IMR-90 (cell line): ENCODE measurements around the gene CRYGS. TPM values are rescaled to one million over a fixed set of nuclear protein-coding genes. Genes with fewer than 3 reads are reported as not detected.

Experiments
- ATAC-seq: fragments of 200-7000 bp; cut with Tn5 transposase; 2 replicates; pipeline ENCODE4 v1.9.1; 2020; ENCODE audit warnings: low read depth, mild to moderate bottlenecking, moderate library complexity
- BruUV-seq: library from RNA; stranded (reverse); fragments of 400-500 nt; replicated peaks from 2 replicates; lab custom pipeline; 2021; lab: Mats Ljungman, UMichigan
- CTCF ChIA-PET: fragments of 300-600 bp; formaldehyde crosslinking; extraction: SDS; loops from one replicate; lab custom pipeline; 2021; ENCODE audit warnings: antibody characterized with exemption; lab: Yijun Ruan, JAX
- POLR2A ChIA-PET: fragments of 300-600 bp; sonication (Branson Sonifier 250); formaldehyde crosslinking; loops from one replicate; lab custom pipeline; 2022; ENCODE audit warnings: antibody characterized with exemption; ENCODE audit not compliant: unreplicated experiment; lab: Charles Lee
- DNase-seq: peaks from one replicate; pipeline ENCODE4 v3.0.0; 2013
- H2AFZ ChIP-seq: replicated peaks from 2 replicates; pipeline ENCODE3; 2013; ENCODE audit warnings: low read length, mild to moderate bottlenecking; ENCODE audit not compliant: poor library complexity
- H2AK5ac ChIP-seq: 2 replicates; pipeline ENCODE4 v1.6.1; 2013; ENCODE audit warnings: low read depth, low read length, inconsistent platforms
- H2AK9ac ChIP-seq: replicated peaks from 2 replicates; pipeline ENCODE3; 2013; ENCODE audit warnings: mild to moderate bottlenecking, low read depth, low read length, moderate library complexity; ENCODE audit not compliant: poor library complexity
- H2BK120ac ChIP-seq: 2 replicates; pipeline ENCODE4 v1.6.1; 2013; ENCODE audit warnings: low read depth, low read length, inconsistent platforms
- H2BK15ac ChIP-seq: 3 replicates; pipeline ENCODE4 v1.6.1; 2013; ENCODE audit warnings: low read depth, low read length, inconsistent platforms
- H2BK20ac ChIP-seq: 2 replicates; pipeline ENCODE4 v1.6.1; 2013; ENCODE audit warnings: low read depth, mild to moderate bottlenecking, inconsistent platforms, low read length, moderate library complexity
- H2BK5ac ChIP-seq: 2 replicates; pipeline ENCODE4 v1.6.1; 2013; ENCODE audit warnings: mild to moderate bottlenecking, low read depth, low read length, inconsistent platforms; ENCODE audit not compliant: poor library complexity, severe bottlenecking
- H3K14ac ChIP-seq: replicated peaks from 2 replicates; pipeline ENCODE4 v1.6.1; 2013; ENCODE audit warnings: low read depth, low read length, inconsistent platforms
- H3K18ac ChIP-seq: 2 replicates; pipeline ENCODE4 v1.6.1; 2013; ENCODE audit warnings: low read depth, low read length, control low read depth
- H3K23ac ChIP-seq: 2 replicates; pipeline ENCODE4 v1.6.1; 2013; ENCODE audit warnings: low read depth, low read length, inconsistent platforms
- H3K27ac ChIP-seq: 2 replicates; pipeline ENCODE4 v1.5.1; 2013; ENCODE audit warnings: mild to moderate bottlenecking, control low read depth, low read length; ENCODE audit not compliant: insufficient read depth
- H3K27me3 ChIP-seq: 2 replicates; pipeline ENCODE4 v1.6.1; 2013; ENCODE audit warnings: low read length; ENCODE audit not compliant: control insufficient read depth, insufficient read depth
- H3K36me3 ChIP-seq: 2 replicates; pipeline ENCODE4 v1.6.1; 2013; ENCODE audit warnings: low read length, mixed read lengths; ENCODE audit not compliant: control insufficient read depth, insufficient read depth
- H3K4ac ChIP-seq: 2 replicates; pipeline ENCODE4 v1.6.1; 2013; ENCODE audit warnings: low read depth, low read length, inconsistent platforms
- H3K4me1 ChIP-seq: 2 replicates; pipeline ENCODE4 v1.6.1; 2013; ENCODE audit warnings: low read length, mixed read lengths; ENCODE audit not compliant: control insufficient read depth, insufficient read depth
- H3K4me2 ChIP-seq: 2 replicates; pipeline ENCODE4 v1.6.1; 2013; ENCODE audit warnings: low read depth, mild to moderate bottlenecking, control low read depth, low read length, moderate library complexity
- H3K4me3 ChIP-seq: 2 replicates; pipeline ENCODE4 v1.5.1; 2013; ENCODE audit warnings: low read depth, mild to moderate bottlenecking, control low read depth, low read length, moderate library complexity; ENCODE audit not compliant: insufficient read depth
- H3K56ac ChIP-seq: 2 replicates; pipeline ENCODE4 v1.6.1; 2013; ENCODE audit warnings: low read length, inconsistent platforms; ENCODE audit not compliant: insufficient read depth; ENCODE audit errors: extremely low read depth
- H3K79me1 ChIP-seq, 2 experiments: 2 replicates each; pipeline ENCODE4 v1.6.1; 2013; ENCODE audit warnings: low read length in 2 of 2, inconsistent platforms in 1 of 2, low read depth in 1 of 2
- H3K9ac ChIP-seq: 2 replicates; pipeline ENCODE4 v1.6.1; 2013; ENCODE audit warnings: low read depth, low read length, control low read depth
- H3K9me1 ChIP-seq: 2 replicates; pipeline ENCODE4 v1.6.1; 2013; ENCODE audit warnings: low read length, inconsistent platforms; ENCODE audit not compliant: insufficient read depth
- H3K9me3 ChIP-seq: 2 replicates; pipeline ENCODE4 v1.6.1; 2013; ENCODE audit warnings: low read length; ENCODE audit not compliant: control insufficient read depth, insufficient read depth
- H4K20me1 ChIP-seq: 2 replicates; pipeline ENCODE4 v1.6.1; 2013; ENCODE audit warnings: low read length, inconsistent platforms; ENCODE audit not compliant: insufficient read depth
- H4K5ac ChIP-seq: 2 replicates; pipeline ENCODE4 v1.6.1; 2013; ENCODE audit warnings: mild to moderate bottlenecking, low read depth, low read length, control low read depth
- H4K8ac ChIP-seq, 2 experiments: 2 replicates each; pipeline ENCODE4 v1.6.1; 2013; ENCODE audit warnings: low read depth in 2 of 2, low read length in 2 of 2, control low read depth in 1 of 2, inconsistent platforms in 1 of 2
- H4K91ac ChIP-seq: 2 replicates; pipeline ENCODE4 v1.6.1; 2013; ENCODE audit warnings: low read depth, low read length, inconsistent platforms; ENCODE audit not compliant: insufficient read depth
- BHLHE40 ChIP-seq: fragments of 150-350 bp; IDR thresholded peaks from 2 replicates; pipeline ENCODE4 v1.6.1; 2016; ENCODE audit warnings: mild to moderate bottlenecking, low read depth, low read length
- CEBPB ChIP-seq: IDR thresholded peaks from 2 replicates; pipeline ENCODE4 v1.6.1; 2012; ENCODE audit warnings: low read depth, low read length, improper control_type of control experiment
- CHD1 ChIP-seq: IDR thresholded peaks from 2 replicates; pipeline ENCODE4 v1.6.1; 2012; ENCODE audit warnings: low read depth, low read length, improper control_type of control experiment
- FOS ChIP-seq: fragments of 150-350 bp; IDR thresholded peaks from 2 replicates; pipeline ENCODE4 v1.6.1; 2016; ENCODE audit warnings: low read depth, low read length
- MAFK ChIP-seq: IDR thresholded peaks from 2 replicates; pipeline ENCODE4 v1.6.1; 2012; ENCODE audit warnings: low read depth, low read length, improper control_type of control experiment
- MAZ ChIP-seq: IDR thresholded peaks from 2 replicates; pipeline ENCODE4 v1.6.1; 2012; ENCODE audit warnings: low read depth, mild to moderate bottlenecking, low read length, improper control_type of control experiment, moderate library complexity, borderline replicate concordance
- MXI1 ChIP-seq: IDR thresholded peaks from 2 replicates; pipeline ENCODE4 v1.6.1; 2012; ENCODE audit warnings: low read depth, mild to moderate bottlenecking, low read length, moderate library complexity, borderline replicate concordance
- NFE2L2 ChIP-seq: fragments of 150-350 bp; IDR thresholded peaks from 2 replicates; pipeline ENCODE4 v1.6.1; 2016; ENCODE audit warnings: low read depth, mild to moderate bottlenecking, low read length
- POLR2A ChIP-seq: IDR thresholded peaks from 2 replicates; pipeline ENCODE4 v1.6.1; 2012; ENCODE audit warnings: mild to moderate bottlenecking, low read depth, low read length
- RAD21 ChIP-seq: IDR thresholded peaks from 2 replicates; pipeline ENCODE4 v1.6.1; 2012; ENCODE audit warnings: low read length, improper control_type of control experiment
- RCOR1 ChIP-seq: IDR thresholded peaks from 2 replicates; pipeline ENCODE4 v1.6.1; 2012; ENCODE audit warnings: mild to moderate bottlenecking, low read length, improper control_type of control experiment; ENCODE audit not compliant: insufficient replicate concordance
- RFX5 ChIP-seq: IDR thresholded peaks from 2 replicates; pipeline ENCODE4 v1.8.0; 2012; ENCODE audit warnings: low read depth, mild to moderate bottlenecking, low read length, moderate library complexity
- SMC3 ChIP-seq: fragments of 150-350 bp; IDR thresholded peaks from 2 replicates; pipeline ENCODE4 v1.6.1; 2016; ENCODE audit warnings: low read depth, mild to moderate bottlenecking, antibody characterized with exemption, low read length, moderate library complexity
- WGBS, 2 experiments: methylation state at CpG; one replicate each; pipeline versions ENCODE4 v1.1.5 to v1.1.7; 2013; ENCODE audit warnings: missing lambda C conversion rate in 2 of 2; ENCODE audit not compliant: insufficient read length in 1 of 2; ENCODE audit errors: extremely low coverage in 2 of 2; 5-methylcytosine and 5-hydroxymethylcytosine counted together
- dilution Hi-C: fragments of 300-500 bp; cut with HindIII; formaldehyde crosslinking; loops from one replicate; pipeline ENCODE4 v1.14.3; 2018; ENCODE audit warnings: low sequenced_read_pairs; ENCODE audit not compliant: unreplicated experiment
- in situ Hi-C: fragments of 300-500 bp; cut with MboI; formaldehyde crosslinking; loops from 3 replicates; pipeline ENCODE4 v1.14.3; 2019; ENCODE audit warnings: low sequenced_read_pairs, inconsistent platforms, mixed read lengths
- intact Hi-C: fragments of 100-400 bp; cut with micrococcal nuclease; formaldehyde crosslinking; loops from 2 replicates; pipeline ENCODE4 v1.10.0; 2022
- polyA plus RNA-seq, 3 experiments: library from polyadenylated mRNA; depleted of rRNA; stranded (reverse); fragments of >200 nt; gene quantifications; 2 replicates each; pipeline ENCODE4 v1.2.3, GENCODE V29; 2012; ENCODE audit warnings: low replicate concordance in 1 of 3
- total RNA-seq: library from RNA; depleted of rRNA; stranded (reverse); fragments of >200 nt; gene quantifications from 2 replicates; pipeline ENCODE4 v1.2.3, GENCODE V29; 2012
- TF ChIP-seq, protein P1 (sequence below): fragments of 150-350 bp; IDR thresholded peaks from 2 replicates; pipeline ENCODE4 v1.6.1; 2017; ENCODE audit warnings: mild to moderate bottlenecking, antibody characterized with exemption, low read length, low read depth
- TF ChIP-seq, protein P2 (sequence below): conservative IDR thresholded peaks from 2 replicates; pipeline ENCODE4 v1.5.1; 2012; ENCODE audit warnings: mild to moderate bottlenecking, low read depth, low read length, improper control_type of control experiment
- TF ChIP-seq, protein P3 (sequence below): fragments of 150-350 bp; IDR thresholded peaks from 2 replicates; pipeline ENCODE4 v1.6.1; 2016; ENCODE audit warnings: low read depth, mild to moderate bottlenecking, low read length, moderate library complexity, borderline replicate concordance

Gene CRYGS
- total and polyA plus RNA-seq, 2 of the 4 experiments (the other 2 are of a cell fraction), result 0.36 to 2.1 TPM

DNA sequence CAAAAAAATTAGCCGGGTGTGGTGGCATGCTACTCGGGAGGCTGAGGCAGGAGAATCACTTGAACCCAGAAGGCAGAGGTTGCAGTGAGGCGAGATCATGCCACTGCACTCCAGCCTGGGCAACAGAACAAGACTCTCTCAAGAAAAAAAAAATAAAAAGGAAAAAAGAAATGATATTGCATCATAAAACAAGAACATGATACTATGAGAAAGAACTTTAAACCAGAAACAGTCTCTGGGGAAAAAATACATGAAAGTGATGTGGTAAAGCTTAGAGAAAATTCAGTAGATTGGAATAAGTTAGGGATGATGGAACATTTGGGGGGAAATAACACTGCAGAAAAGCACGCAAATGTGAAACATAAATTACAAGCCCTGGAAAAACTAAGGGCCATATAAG lies 54.7 kb downstream of the CRYGS start:
- H3K4me2 ChIP-seq, result no peak overlapping the region
- no peak overlapping the region for H3K27ac ChIP-seq
- no peak overlapping the region for H4K8ac ChIP-seq
- no peak overlapping the region for H3K18ac ChIP-seq
- H3K4me1 ChIP-seq, result no peaks in the 10 kb centered on the region
- ChIA-PET CTCF (interaction anchor here (0.7 kb wide), 1 partner anchor 40 kb away, joined by 3 read pairs; no protein-coding TSS in a partner anchor), POLR2A (no interaction called here)
- H4K20me1 ChIP-seq, result no peaks in the 10 kb centered on the region
- H3K4ac ChIP-seq, result no peak overlapping the region
- dilution Hi-C loops (no loop called here), intact Hi-C loops (no loop called here), in situ Hi-C loops (no loop called here)
- peaks cover 16% of the 10 kb centered on the region for H3K27me3 ChIP-seq
- no peaks in the 10 kb centered on the region for H3K36me3 ChIP-seq
- no TSS peak for BruUV-seq
- H3K79me1 ChIP-seq, result no peaks in the 10 kb centered on the region
- no peak overlapping the region for H3K9ac ChIP-seq
- H2BK15ac ChIP-seq, result no peak overlapping the region
- H2AK9ac ChIP-seq, result no peak overlapping the region
- H3K4me3 ChIP-seq, result no peak overlapping the region
- no peak for ATAC-seq
- no peaks in the 10 kb centered on the region for H3K9me3 ChIP-seq
- H2AFZ ChIP-seq, result no peak overlapping the region
- H4K91ac ChIP-seq, result no peak overlapping the region
- no peak overlapping the region for H3K56ac ChIP-seq
- no peak overlapping the region for H3K14ac ChIP-seq
- no peak overlapping the region for H2BK5ac ChIP-seq
- no peak overlapping the region for H2AK5ac ChIP-seq
- no peak for DNase-seq
- no CpG with 5 or more reads among the region's 4 CpGs for WGBS, 2 experiments
- H2BK120ac ChIP-seq, result no peak overlapping the region
- no peaks in the 10 kb centered on the region for H3K9me1 ChIP-seq
- H4K5ac ChIP-seq, result no peak overlapping the region
- H3K23ac ChIP-seq, result no peak overlapping the region
- H2BK20ac ChIP-seq, result no peak overlapping the region
- TF ChIP-seq SMC3 (no peak), BHLHE40 (no peak), MXI1 (no peak), RCOR1 (no peak), MAFK (no peak), CHD1 (no peak), RFX5 (no peak), POLR2A (no peak), MAZ (no peak), FOS (no peak), CEBPB (no peak), RAD21 (no peak), NFE2L2 (no peak)
- TF ChIP-seq, protein P1, sequence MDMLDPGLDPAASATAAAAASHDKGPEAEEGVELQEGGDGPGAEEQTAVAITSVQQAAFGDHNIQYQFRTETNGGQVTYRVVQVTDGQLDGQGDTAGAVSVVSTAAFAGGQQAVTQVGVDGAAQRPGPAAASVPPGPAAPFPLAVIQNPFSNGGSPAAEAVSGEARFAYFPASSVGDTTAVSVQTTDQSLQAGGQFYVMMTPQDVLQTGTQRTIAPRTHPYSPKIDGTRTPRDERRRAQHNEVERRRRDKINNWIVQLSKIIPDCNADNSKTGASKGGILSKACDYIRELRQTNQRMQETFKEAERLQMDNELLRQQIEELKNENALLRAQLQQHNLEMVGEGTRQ, result no peak
- TF ChIP-seq, protein P2, sequence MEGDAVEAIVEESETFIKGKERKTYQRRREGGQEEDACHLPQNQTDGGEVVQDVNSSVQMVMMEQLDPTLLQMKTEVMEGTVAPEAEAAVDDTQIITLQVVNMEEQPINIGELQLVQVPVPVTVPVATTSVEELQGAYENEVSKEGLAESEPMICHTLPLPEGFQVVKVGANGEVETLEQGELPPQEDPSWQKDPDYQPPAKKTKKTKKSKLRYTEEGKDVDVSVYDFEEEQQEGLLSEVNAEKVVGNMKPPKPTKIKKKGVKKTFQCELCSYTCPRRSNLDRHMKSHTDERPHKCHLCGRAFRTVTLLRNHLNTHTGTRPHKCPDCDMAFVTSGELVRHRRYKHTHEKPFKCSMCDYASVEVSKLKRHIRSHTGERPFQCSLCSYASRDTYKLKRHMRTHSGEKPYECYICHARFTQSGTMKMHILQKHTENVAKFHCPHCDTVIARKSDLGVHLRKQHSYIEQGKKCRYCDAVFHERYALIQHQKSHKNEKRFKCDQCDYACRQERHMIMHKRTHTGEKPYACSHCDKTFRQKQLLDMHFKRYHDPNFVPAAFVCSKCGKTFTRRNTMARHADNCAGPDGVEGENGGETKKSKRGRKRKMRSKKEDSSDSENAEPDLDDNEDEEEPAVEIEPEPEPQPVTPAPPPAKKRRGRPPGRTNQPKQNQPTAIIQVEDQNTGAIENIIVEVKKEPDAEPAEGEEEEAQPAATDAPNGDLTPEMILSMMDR, result no peak
- TF ChIP-seq, protein P3, sequence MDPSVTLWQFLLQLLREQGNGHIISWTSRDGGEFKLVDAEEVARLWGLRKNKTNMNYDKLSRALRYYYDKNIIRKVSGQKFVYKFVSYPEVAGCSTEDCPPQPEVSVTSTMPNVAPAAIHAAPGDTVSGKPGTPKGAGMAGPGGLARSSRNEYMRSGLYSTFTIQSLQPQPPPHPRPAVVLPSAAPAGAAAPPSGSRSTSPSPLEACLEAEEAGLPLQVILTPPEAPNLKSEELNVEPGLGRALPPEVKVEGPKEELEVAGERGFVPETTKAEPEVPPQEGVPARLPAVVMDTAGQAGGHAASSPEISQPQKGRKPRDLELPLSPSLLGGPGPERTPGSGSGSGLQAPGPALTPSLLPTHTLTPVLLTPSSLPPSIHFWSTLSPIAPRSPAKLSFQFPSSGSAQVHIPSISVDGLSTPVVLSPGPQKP, result no peak
